ENCODE results near the gene TSC2.

DNA sequence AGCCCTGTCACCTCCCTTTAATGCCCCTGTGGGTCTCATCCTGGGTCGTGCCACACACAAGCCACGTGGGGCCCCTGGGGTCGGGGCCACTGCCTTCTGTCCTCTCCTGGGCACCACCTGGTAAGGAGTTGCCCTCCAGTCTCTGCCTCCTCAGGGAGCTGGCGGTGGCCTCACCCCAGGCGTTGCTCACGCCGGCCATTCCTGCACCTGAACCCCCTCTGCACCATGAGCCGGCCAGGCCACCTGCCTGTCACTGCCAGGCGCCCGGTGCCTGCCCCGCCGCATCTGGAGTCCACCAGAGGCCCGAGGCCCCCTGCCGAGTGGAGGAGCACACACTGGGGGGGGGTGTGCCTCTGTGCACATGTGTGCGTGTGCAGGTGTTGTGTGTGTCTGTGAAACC is 10.7 kb upstream of the TSC2 start:
- TF ChIP-seq POLR2A (IDR thresholded peaks at IDR 0.05): no peak
- no peak for TF ChIP-seq CTCF (IDR thresholded peaks at IDR 0.05)
